ENCODE measurements around the gene DLL3. TPM values are rescaled to one million over a fixed set of nuclear protein-coding genes. Genes with fewer than 3 reads are reported as not detected.
A peak's percentile ranks its signal among the peaks of the same experiment; 100 is the strongest.

DLL3 gene
- total and polyA plus RNA-seq, 2 experiments from 2014 or later = 9.8 to 15.6 TPM

- no peak for TF ChIP-seq STAT1 (IDR thresholded peaks at IDR 0.05; ENCODE audit: unreplicated experiment)
- TF ChIP-seq, protein P1, sequence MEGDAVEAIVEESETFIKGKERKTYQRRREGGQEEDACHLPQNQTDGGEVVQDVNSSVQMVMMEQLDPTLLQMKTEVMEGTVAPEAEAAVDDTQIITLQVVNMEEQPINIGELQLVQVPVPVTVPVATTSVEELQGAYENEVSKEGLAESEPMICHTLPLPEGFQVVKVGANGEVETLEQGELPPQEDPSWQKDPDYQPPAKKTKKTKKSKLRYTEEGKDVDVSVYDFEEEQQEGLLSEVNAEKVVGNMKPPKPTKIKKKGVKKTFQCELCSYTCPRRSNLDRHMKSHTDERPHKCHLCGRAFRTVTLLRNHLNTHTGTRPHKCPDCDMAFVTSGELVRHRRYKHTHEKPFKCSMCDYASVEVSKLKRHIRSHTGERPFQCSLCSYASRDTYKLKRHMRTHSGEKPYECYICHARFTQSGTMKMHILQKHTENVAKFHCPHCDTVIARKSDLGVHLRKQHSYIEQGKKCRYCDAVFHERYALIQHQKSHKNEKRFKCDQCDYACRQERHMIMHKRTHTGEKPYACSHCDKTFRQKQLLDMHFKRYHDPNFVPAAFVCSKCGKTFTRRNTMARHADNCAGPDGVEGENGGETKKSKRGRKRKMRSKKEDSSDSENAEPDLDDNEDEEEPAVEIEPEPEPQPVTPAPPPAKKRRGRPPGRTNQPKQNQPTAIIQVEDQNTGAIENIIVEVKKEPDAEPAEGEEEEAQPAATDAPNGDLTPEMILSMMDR (conservative IDR thresholded peaks at IDR 0.05; ENCODE audit: low read depth in 2 of 2) = peak in 1 of 2 experiments; percentile 18; a peak in 2 of 4 replicates
- DNase-seq (ENCODE audit: low spot score) (peak; percentile 33), ATAC-seq (no peak)
- no peaks in the 10 kb centered on the region; the same call in none of the 2 replicates for H4K20me1 ChIP-seq (replicated peaks; ENCODE audit: insufficient read depth)
- no peak overlapping the region for H3K4me3 ChIP-seq
- no peaks in the 10 kb centered on the region for H3K9me2 ChIP-seq (ENCODE audit: insufficient read depth)
- Mint-ChIP-seq H3K27ac (no peak overlapping the region), H3K9me3 (no peaks in the 10 kb centered on the region), H3K4me3 (no peak overlapping the region), H3K36me3 (ENCODE audit: low read depth) (peaks cover 58% of the 10 kb centered on the region), H3K27me3 (ENCODE audit: insufficient read depth, low read depth, poor library complexity) (peaks cover 14% of the 10 kb centered on the region), H3K4me1 (peaks cover 7% of the 10 kb centered on the region)
- H3F3A ChIP-seq (replicated peaks; ENCODE audit: low read depth) = 0 out of 2 replicates have a peak, but pooled peaks cover 8% of the 10 kb centered on the region
- H3K4me2 ChIP-seq = no peak overlapping the region
- H2AFZ ChIP-seq = no peak overlapping the region
- peaks cover 34% of the 10 kb centered on the region; the same call in 1 of the 2 replicates for H3K36me3 ChIP-seq (ENCODE audit: insufficient read depth)
- peaks cover 9% of the 10 kb centered on the region; the same call in 1 of the 2 replicates for H3K4me1 ChIP-seq (ENCODE audit: insufficient read depth)
- no peaks in the 10 kb centered on the region for H3K79me2 ChIP-seq (replicated peaks; ENCODE audit: insufficient read depth)
- no peak overlapping the region for H3K27ac ChIP-seq (ENCODE audit: low read depth)
- no peaks in the 10 kb centered on the region for H3K27me3 ChIP-seq (ENCODE audit: insufficient read depth)
Measured at GRCh38 chr19:39489756-39490155, 9.0 kb upstream of the DLL3 start.

- Mint-ChIP-seq H3K27ac (no peak overlapping the region), H3K4me1 (peaks cover 10% of the 10 kb centered on the region), H3K4me3 (no peak overlapping the region), H3K36me3 (ENCODE audit: low read depth) (peaks cover 40% of the 10 kb centered on the region), H3K9me3 (no peaks in the 10 kb centered on the region), H3K27me3 (ENCODE audit: insufficient read depth, low read depth, poor library complexity) (peaks cover 20% of the 10 kb centered on the region)
- ATAC-seq = no peak
- H3K27me3 ChIP-seq (ENCODE audit: insufficient read depth) = peaks cover 6% of the 10 kb centered on the region; the same call in 1 of the 2 replicates
- H3K79me2 ChIP-seq (replicated peaks; ENCODE audit: insufficient read depth) = no peaks in the 10 kb centered on the region
- no peak for DNase-seq (ENCODE audit: low spot score)
- 0 out of 2 replicates have a peak, but pooled peaks cover 8% of the 10 kb centered on the region for H3F3A ChIP-seq (replicated peaks; ENCODE audit: low read depth)
- no peaks in the 10 kb centered on the region for H3K9me2 ChIP-seq (ENCODE audit: insufficient read depth)
- H3K27ac ChIP-seq (ENCODE audit: low read depth) = no peak overlapping the region
- H3K36me3 ChIP-seq (ENCODE audit: insufficient read depth) = peaks cover 29% of the 10 kb centered on the region; the same call in 1 of the 2 replicates
- no peaks in the 10 kb centered on the region; the same call in 1 of the 2 replicates for H4K20me1 ChIP-seq (replicated peaks; ENCODE audit: insufficient read depth)
- no peak overlapping the region for H3K4me2 ChIP-seq
- no peak overlapping the region for H2AFZ ChIP-seq
- H3K4me3 ChIP-seq = no peak overlapping the region
- H3K4me1 ChIP-seq (ENCODE audit: insufficient read depth) = peaks cover 13% of the 10 kb centered on the region; the same call in 1 of the 2 replicates
- no peak for TF ChIP-seq ETS1 (IDR thresholded peaks at IDR 0.05)
- TF ChIP-seq ZNF462 (CRISPR knock-in tag; IDR thresholded peaks at IDR 0.05) = no peak
- no peak for TF ChIP-seq ZNF331 (CRISPR knock-in tag; IDR thresholded peaks at IDR 0.05; ENCODE audit: low read depth)
- TF ChIP-seq JUNB (IDR thresholded peaks at IDR 0.05; ENCODE audit: unreplicated experiment) = no peak
- TF ChIP-seq POLR2AphosphoS5 (IDR thresholded peaks at IDR 0.05; ENCODE audit: low read depth) = no peak
- TF ChIP-seq NANOG (IDR thresholded peaks at IDR 0.05; ENCODE audit: borderline replicate concordance) = no peak
- no peak for TF ChIP-seq STAT1 (IDR thresholded peaks at IDR 0.05; ENCODE audit: unreplicated experiment)
- TF ChIP-seq EZH2phosphoT487 (IDR thresholded peaks at IDR 0.05; ENCODE audit: unreplicated experiment) = no peak
- TF ChIP-seq ZNF114 (CRISPR knock-in tag; IDR thresholded peaks at IDR 0.05) = no peak
Measured at GRCh38 chr19:39492225-39492624, 6.5 kb upstream of the DLL3 start.
